ENCODE data around the gene MRPL23. TPM values are rescaled to one million over a fixed set of nuclear protein-coding genes. Genes with fewer than 3 reads are reported as not detected.

MRPL23 gene
- total RNA-seq, 1 experiment from 2014 or later, result 109 TPM

GRCh38 chr11:1953489-1954266, 6.5 kb downstream of the MRPL23 start:
- no peak for DNase-seq (ENCODE audit: low spot score)

GRCh38 chr11:1958367-1958766, 11.2 kb downstream of the MRPL23 start:
- DNase-seq (ENCODE audit: low spot score), result no peak

DNA sequence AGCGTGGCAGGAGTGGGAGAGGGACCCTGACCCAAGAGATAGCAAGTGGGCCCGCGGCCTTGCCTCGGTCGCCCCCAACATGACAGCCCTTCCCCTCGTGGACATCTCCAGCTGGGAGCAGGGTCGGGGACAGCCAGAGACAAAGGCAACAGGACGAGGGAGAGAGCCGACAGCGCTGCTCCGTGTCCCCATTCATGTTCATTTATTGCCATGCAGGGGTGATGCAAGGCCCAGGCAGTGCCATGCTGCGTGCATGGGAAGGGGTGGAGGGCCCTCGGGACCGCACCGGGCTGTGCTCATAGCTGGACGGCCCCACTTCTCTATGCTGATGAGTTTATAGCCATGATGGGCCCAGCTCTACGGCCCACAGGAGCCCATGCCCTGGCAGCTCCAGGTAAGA, 12.7 kb downstream of the MRPL23 start:
- no peak for DNase-seq (ENCODE audit: low spot score)

DNA sequence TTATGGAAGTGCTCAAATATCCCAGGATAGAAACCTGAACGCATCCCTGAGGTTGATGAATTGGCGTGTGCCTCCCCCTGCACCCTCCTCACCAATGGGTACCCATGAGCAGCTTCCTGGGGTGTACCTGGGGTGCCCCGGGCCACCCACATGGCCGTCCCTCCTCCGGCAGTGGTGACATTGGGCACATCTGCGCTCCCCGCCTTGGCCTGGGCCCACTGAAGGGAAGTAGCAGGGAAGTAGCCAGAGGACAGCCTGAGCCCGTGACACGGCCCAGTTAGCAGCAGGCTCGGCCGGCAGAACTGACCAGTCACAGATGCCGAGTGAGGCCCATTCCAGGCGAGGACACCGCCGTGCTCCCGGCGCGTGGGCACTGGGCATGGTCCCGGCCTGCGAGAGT, 16.7 kb downstream of the MRPL23 start:
- no peak for DNase-seq (ENCODE audit: low spot score)

GRCh38 chr11:1964348-1964747, 17.2 kb downstream of the MRPL23 start:
- no peak for DNase-seq (ENCODE audit: low spot score)

- no peak for DNase-seq (ENCODE audit: low spot score)
Measured at GRCh38 chr11:1964955-1965354, 17.8 kb downstream of the MRPL23 start.

DNA sequence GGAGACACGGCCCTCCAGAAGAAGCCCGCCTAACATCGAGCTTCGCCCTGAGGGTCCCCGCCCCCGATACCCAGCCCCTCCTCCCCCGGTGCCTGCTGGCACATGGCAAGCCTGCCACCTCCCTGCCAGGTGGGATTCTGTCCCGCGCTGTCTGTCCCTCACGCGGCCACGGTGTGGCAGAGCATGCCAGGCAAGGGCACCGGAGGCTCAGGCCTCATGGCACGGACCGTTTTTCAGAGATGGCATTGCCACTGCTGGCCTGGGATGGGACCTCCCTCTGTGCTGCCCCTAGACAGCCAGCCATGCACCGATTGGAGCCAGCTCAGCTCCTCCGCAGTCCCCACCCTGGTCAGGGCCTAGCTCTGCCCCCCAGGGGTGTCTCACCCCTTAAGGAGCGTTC, 19.4 kb downstream of the MRPL23 start:
- no peak for DNase-seq (ENCODE audit: low spot score)

DNA sequence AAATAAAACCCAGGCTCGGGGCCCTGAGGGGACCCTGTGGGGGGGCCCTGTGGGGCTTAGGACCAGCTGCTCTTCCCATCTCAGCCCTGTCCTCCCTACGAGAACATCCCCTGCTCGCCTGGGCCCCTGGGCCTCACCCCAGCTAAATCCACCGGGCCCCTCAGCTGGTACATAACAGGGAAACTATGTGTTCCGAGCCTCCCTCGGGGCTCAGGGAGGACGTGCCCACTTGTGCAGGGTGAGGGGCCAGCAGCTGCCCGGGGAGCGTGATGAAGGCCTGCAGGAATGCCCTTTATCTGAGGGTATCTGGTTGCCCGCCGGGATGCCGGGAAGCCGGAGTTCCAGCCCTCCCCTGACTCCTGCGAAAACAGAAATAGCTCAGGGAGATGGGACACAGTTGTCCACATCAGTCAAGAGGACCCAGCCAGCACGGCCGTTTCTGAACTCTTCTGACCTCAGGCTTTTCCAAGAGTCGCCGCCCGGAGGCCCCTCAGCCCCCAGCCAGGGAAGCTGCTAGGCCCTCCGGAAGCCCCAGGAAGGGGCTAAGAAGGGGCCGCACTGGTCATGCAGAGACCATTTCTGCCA, 20.6 kb downstream of the MRPL23 start:
- DNase-seq (ENCODE audit: low spot score), result no peak

DNA sequence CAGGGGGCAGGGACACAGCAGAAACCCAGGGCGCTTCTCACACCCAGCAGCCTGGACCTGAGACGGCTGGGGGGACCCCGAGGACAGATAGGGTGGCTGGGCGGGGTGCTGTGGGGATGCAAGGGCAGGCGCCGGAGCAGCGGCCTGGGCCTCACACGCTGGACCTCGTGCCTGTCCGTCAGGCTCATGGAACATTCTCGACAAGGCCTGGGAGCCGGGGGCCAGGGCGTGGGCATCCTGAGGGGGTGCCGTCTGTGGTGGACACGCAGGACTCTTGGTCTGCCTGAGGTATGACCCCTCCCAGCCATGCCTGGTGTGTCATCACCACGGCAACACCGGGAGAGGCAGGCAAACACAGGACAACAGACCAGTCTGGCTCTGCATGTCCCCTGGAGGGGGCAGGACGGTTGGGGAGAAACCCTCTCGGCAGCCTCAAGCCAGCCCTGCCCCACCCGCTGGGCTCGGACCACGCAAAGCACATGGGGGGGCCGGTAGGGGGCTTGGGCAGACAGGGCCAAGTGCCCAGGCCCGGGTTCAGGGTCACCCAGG, 21.4 kb downstream of the MRPL23 start:
- DNase-seq (ENCODE audit: low spot score), result no peak

- DNase-seq (ENCODE audit: low spot score), result no peak
Measured at GRCh38 chr11:1969035-1969434, 21.9 kb downstream of the MRPL23 start.

DNA sequence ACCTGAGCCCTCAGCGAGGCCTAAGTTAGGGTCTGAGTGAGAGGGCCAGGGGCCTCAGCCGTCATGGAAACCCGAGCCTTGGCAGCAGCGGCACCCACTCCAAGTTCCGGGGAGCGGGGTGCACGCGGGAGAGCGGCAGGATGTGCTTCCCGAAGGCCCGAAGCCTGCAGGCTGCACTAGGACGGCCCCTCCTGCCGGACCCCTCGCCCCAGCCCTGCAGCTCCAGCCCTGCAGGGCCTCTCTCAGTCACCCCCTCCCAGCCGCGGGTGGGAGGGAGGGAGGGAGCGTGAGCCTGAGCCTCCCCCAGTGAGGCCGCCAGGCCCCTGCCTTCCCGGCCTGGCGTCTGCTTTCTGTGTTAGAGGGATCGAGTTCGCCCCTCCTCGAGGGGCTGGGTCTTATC, 22.6 kb downstream of the MRPL23 start:
- DNase-seq (ENCODE audit: low spot score), result no peak

DNA sequence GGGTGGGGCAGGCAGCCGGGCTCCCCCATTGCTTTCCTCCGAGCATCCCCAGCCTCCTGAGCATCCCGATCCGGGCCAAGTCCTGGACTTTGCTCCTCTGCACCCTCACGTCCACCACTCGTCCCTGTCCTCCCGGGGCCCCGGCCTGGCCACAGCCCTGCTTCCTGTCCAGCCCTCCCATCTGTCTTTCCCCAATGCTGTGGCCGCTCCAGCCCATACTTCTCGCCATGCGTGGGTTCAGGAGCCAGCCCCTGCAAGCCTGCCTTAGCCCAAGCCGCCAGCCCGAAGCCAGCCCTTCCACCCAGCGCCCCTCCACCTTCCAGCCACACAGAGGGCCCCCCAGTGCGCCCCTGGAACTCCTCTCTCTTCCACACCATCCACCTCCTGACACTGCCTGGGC, 23.8 kb downstream of the MRPL23 start:
- no peak for DNase-seq (ENCODE audit: low spot score)

DNA sequence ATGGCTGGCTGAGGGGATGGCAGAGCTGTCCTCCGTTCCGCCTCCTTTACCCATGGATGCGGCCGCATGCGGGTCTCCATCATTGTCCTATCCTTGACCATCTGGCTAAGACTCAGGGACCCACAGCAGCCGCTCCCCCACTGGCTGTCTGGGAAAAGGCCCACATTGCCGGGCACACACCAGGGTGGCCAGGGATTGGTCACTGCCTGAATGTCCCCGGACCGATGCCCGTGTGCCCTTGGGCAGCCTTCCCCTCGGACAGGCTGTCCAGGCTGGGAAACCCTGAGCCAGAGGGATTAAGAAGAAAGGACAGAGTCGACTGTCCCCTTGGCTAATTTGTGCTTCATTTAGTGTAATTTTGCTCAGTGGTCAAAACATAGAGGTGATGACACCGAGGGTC, 28.1 kb downstream of the MRPL23 start:
- no peak for DNase-seq (ENCODE audit: low spot score)

DNA sequence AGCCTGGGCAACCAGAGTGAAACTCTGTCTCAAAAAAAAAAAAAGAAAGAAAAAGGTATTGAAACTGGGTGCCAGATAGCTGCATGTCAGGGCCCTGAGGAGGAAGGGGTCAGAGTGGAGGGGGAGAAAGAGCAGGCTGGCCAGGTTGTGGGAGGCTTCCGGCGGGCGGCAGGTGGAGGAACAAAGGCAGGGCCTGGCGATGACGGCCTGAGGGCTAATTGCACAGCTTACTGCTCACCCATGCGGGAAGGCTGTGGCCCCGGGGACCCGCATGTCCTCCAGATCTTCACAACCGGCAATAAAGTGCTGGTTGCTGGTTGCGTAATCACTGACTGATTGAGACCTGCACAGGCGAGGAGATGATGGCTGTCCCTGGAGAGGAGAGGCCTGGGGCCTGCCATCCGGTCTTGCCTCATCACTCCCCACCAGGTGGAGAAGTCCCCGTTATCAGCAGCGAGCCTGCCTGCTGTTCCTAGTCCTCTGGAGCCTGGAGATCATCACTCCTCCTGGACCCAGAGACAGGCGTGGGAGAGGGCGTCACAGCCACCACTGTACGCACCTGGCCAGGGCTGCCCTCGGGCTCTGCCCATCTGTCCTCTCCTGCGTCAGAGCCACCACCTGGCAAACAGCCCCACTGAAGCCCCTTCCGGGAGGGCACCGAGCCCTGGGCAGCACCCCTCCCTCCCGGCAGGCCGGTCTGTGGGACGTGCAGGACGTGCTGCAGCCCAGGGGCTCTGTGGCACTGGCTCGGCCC, 31.8 kb downstream of the MRPL23 start:
- DNase-seq (ENCODE audit: low spot score), result no peak

GRCh38 chr11:1979607-1980006, 32.5 kb downstream of the MRPL23 start:
- no peak for DNase-seq (ENCODE audit: low spot score)

DNA sequence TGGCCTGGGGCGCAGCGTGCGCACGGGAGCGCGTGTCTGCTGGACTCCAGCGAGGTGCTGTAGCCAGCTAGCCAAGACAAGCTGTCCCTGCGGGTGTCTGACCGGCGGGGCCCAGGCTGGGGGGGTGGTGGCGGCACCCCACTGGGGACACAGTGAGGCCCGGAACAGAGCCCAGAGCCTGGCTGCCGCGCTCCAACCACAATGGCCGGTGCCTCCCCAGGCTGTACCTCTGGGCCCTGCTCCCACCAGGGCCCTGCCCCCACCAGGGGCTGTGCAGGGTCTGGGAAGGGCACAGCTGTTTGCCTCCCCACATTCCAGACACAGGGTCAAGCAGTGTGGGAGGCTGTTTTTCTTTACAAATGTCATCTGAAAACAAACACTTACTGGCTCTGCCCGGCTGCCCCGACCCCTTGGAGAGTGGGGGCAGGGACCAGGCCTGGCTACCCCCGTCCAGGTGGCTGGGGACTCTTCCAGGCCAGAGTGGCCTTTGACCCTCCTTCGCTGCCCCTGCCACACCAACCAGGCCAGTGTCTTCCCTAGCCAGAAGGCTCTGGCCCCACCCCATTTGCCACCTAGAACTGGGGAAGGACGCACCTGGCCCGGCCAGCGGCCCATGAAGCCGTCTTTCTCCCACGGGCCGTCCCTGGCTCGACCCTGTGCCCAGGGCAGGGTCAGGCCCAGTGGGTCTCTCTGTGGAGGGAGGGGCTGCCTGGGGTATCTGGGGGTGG, 35.9 kb downstream of the MRPL23 start:
- DNase-seq (ENCODE audit: low spot score), result no peak

- no peak for DNase-seq (ENCODE audit: low spot score)
Measured at GRCh38 chr11:1983601-1983961, 36.4 kb downstream of the MRPL23 start.

GRCh38 chr11:1987024-1987423, 39.9 kb downstream of the MRPL23 start:
- DNase-seq (ENCODE audit: low spot score), result no peak

DNA sequence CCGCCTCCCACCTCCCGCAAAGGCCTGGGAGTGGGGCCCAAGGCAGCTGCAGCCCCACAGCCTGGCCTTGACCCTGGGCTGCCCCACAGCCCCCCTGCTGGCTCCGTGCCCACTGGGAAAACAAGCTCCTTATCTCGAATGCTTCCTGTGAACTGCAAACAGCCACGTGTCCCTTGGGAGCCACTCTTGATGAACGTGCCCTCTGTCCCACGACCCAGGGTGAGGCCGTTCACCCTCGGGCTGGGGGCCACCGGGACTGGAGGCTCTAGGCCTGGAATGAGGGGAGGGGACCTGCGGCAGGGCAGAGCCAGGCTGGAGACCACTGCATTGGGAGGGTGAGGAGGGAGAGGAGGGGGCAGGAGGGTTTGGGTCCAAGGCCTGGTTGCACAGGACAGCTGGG, 41.0 kb downstream of the MRPL23 start:
- no peak for DNase-seq (ENCODE audit: low spot score)

GRCh38 chr11:1988667-1989317, 41.7 kb downstream of the MRPL23 start:
- no peak for DNase-seq (ENCODE audit: low spot score)

GRCh38 chr11:1989953-1990352, 42.8 kb downstream of the MRPL23 start:
- DNase-seq (ENCODE audit: low spot score), result no peak
